Activated CD4-positive, CD25-positive, alpha-beta regulatory T cell treated with anti-CD3 and anti-CD28 coated beads, Interleukin-2, amount 50 U/mL, for 72 hours (primary cell): ENCODE data around the gene SYT1.
"Not testable (repeated sequence)": the region's sequence is repeated elsewhere in the genome, so short reads cannot be mapped to it uniquely, and the experiment has no call there.

Source experiments
- DNase-seq: peaks from one replicate; pipeline ENCODE4 v3.0.0; 2021

Gene SYT1

GRCh38 chr12:79156846-79157463, 292.4 kb downstream of the SYT1 start:
- DNase-seq: no peak

GRCh38 chr12:79161249-79161934, 296.8 kb downstream of the SYT1 start:
- no peak for DNase-seq

GRCh38 chr12:79162147-79162772, 297.7 kb downstream of the SYT1 start:
- DNase-seq: no peak

GRCh38 chr12:79162948-79163347, 298.4 kb downstream of the SYT1 start:
- no peak for DNase-seq

- DNase-seq: no peak
Observed at GRCh38 chr12:79164890-79165289, 300.3 kb downstream of the SYT1 start.

- no peak for DNase-seq
Observed at GRCh38 chr12:79168687-79169086, 304.1 kb downstream of the SYT1 start.

- DNase-seq: no peak
Observed at GRCh38 chr12:79174626-79175025, 310.1 kb downstream of the SYT1 start.

- no peak for DNase-seq
Observed at GRCh38 chr12:79183003-79183402, 318.4 kb downstream of the SYT1 start.

GRCh38 chr12:79183926-79184325, 319.4 kb downstream of the SYT1 start:
- no peak for DNase-seq

GRCh38 chr12:79186506-79186905, 321.9 kb downstream of the SYT1 start:
- no peak for DNase-seq

GRCh38 chr12:79187032-79187431, 322.5 kb downstream of the SYT1 start:
- no peak for DNase-seq

- DNase-seq: no peak
Observed at GRCh38 chr12:79191391-79191790, 326.8 kb downstream of the SYT1 start.

GRCh38 chr12:79194595-79194994, 330.0 kb downstream of the SYT1 start:
- DNase-seq: no peak

- DNase-seq: no peak
Observed at GRCh38 chr12:79199166-79199565, 334.6 kb downstream of the SYT1 start.

- no peak for DNase-seq
Observed at GRCh38 chr12:79200176-79200575, 335.6 kb downstream of the SYT1 start.

- no peak for DNase-seq
Observed at GRCh38 chr12:79203058-79203647, 338.6 kb downstream of the SYT1 start.

GRCh38 chr12:79206871-79207270, 342.3 kb downstream of the SYT1 start:
- DNase-seq: no peak

- not testable (repeated sequence) for DNase-seq
Observed at GRCh38 chr12:79210403-79210802, 345.8 kb downstream of the SYT1 start.

- no peak for DNase-seq
Observed at GRCh38 chr12:79217306-79217705, 352.7 kb downstream of the SYT1 start.

- DNase-seq: no peak
Observed at GRCh38 chr12:79223210-79223609, 358.6 kb downstream of the SYT1 start.

GRCh38 chr12:79223761-79224160, 359.2 kb downstream of the SYT1 start:
- DNase-seq: no peak

- no peak for DNase-seq
Observed at GRCh38 chr12:79227091-79227490, 362.5 kb downstream of the SYT1 start.

GRCh38 chr12:79227646-79228045, 363.1 kb downstream of the SYT1 start:
- DNase-seq: no peak

GRCh38 chr12:79233341-79233781, 368.8 kb downstream of the SYT1 start:
- no peak for DNase-seq
